H1 (cell line): Measurements from ENCODE around the gene SLC2A2. TPM values are rescaled to one million over a fixed set of nuclear protein-coding genes. Genes with fewer than 3 reads are reported as not detected.

ENCODE experiments used
- CTCF ChIA-PET: fragments of 300-600 bp; sonication (Branson Sonifier 250); formaldehyde crosslinking; loops from one replicate; lab custom pipeline; 2021; ENCODE audit not compliant: partially characterized antibody; lab: Charles Lee
- POLR2A ChIA-PET: fragments of 300-600 bp; sonication (Branson Sonifier 250); formaldehyde crosslinking; loops from one replicate; lab custom pipeline; 2021; ENCODE audit warnings: inconsistent platforms; ENCODE audit not compliant: partially characterized antibody; lab: Charles Lee
- DNase-seq, 2 experiments: peaks; one replicate each; pipeline versions ENCODE4 v3.0.0 to v3.0.0-alpha.2; 2010 to 2022; ENCODE audit warnings: low spot score in 2 of 2, low read depth in 1 of 2, mixed read lengths in 1 of 2
- FAIRE-seq: peaks from 2 replicates; lab custom pipeline; 2011; peaks lifted over from hg19 to GRCh38; lab: Jason Lieb, UNC
- H2AFZ ChIP-seq: 2 replicates; pipeline ENCODE4 v1.8.1; 2012; ENCODE audit warnings: low read length, inconsistent platforms
- H2AK5ac ChIP-seq: 2 replicates; pipeline ENCODE4 v1.6.1; 2013; ENCODE audit warnings: low read depth, low read length
- H2BK120ac ChIP-seq: replicated peaks from 2 replicates; pipeline ENCODE3; 2013; ENCODE audit warnings: low read depth, low read length, inconsistent platforms
- H2BK12ac ChIP-seq: 2 replicates; pipeline ENCODE4 v1.6.1; 2013; ENCODE audit warnings: low read depth, low read length
- H2BK15ac ChIP-seq: 2 replicates; pipeline ENCODE4 v1.6.1; 2013; ENCODE audit warnings: low read length
- H2BK20ac ChIP-seq: 2 replicates; pipeline ENCODE4 v1.6.1; 2013; ENCODE audit warnings: low read length
- H2BK5ac ChIP-seq: 2 replicates; pipeline ENCODE4 v1.6.1; 2013; ENCODE audit warnings: low read depth, low read length
- H3K14ac ChIP-seq: 2 replicates; pipeline ENCODE4 v1.6.1; 2013; ENCODE audit warnings: inconsistent platforms; ENCODE audit not compliant: insufficient read length
- H3K18ac ChIP-seq: 2 replicates; pipeline ENCODE4 v1.6.1; 2013; ENCODE audit warnings: low read length; ENCODE audit errors: extremely low read depth
- H3K23ac ChIP-seq: 2 replicates; pipeline ENCODE4 v1.6.1; 2013; ENCODE audit warnings: inconsistent platforms; ENCODE audit not compliant: insufficient read length
- H3K23me2 ChIP-seq: 2 replicates; pipeline ENCODE4 v1.6.1; 2013; ENCODE audit warnings: low read depth, low read length
- H3K27ac ChIP-seq: 2 replicates; pipeline ENCODE4 v1.6.1; 2011; ENCODE audit warnings: low read depth, low read length, inconsistent platforms
- H3K27me3 ChIP-seq, 4 experiments: replicated peaks in 1 of 4; 1 replicate in 1 of 4; 2 replicates in 3 of 4; pipeline versions ENCODE4 v1.6.1 to v1.8.1; 2011 to 2013; ENCODE audit warnings: low read length in 3 of 4, mild to moderate bottlenecking in 3 of 4, inconsistent platforms in 2 of 4, mixed read lengths in 2 of 4, moderate library complexity in 1 of 4; ENCODE audit not compliant: control insufficient read depth in 3 of 4, insufficient read depth in 3 of 4; ENCODE audit errors: extremely low read depth in 1 of 4
- H3K36me3 ChIP-seq, 4 experiments: 2 replicates each; pipeline versions ENCODE4 v1.6.1 to v1.8.1; 2011 to 2013; ENCODE audit warnings: mild to moderate bottlenecking in 4 of 4, low read length in 3 of 4, moderate library complexity in 2 of 4, control low read depth in 1 of 4, inconsistent platforms in 1 of 4; ENCODE audit not compliant: insufficient read depth in 4 of 4, control insufficient read depth in 2 of 4
- H3K4ac ChIP-seq: replicated peaks from 2 replicates; pipeline ENCODE3; 2013; ENCODE audit warnings: low read length, low read depth, mixed read lengths, inconsistent platforms; ENCODE audit not compliant: insufficient read length
- H3K4me1 ChIP-seq, 4 experiments: replicated peaks in 1 of 4; 1 replicate in 1 of 4; 2 replicates in 3 of 4; pipeline versions ENCODE4 v1.6.1 to v1.8.1; 2011 to 2013; ENCODE audit warnings: low read length in 3 of 4, inconsistent platforms in 2 of 4, mixed read lengths in 1 of 4; ENCODE audit not compliant: insufficient read depth in 4 of 4, control insufficient read depth in 3 of 4
- H3K4me2 ChIP-seq, 2 experiments: 2 replicates each; pipeline versions ENCODE4 v1.6.1 to v1.8.1; 2011 to 2013; ENCODE audit warnings: low read depth in 2 of 2, low read length in 2 of 2, control low read depth in 1 of 2, inconsistent platforms in 1 of 2, mild to moderate bottlenecking in 1 of 2; ENCODE audit not compliant: insufficient read depth in 1 of 2
- H3K4me3 ChIP-seq, 4 experiments: fragments of 200-600, 300-600 bp in 1 of 4; sonication (generic), shearing (Covaris generic), sonication (Bioruptor Twin) in 1 of 4; 2 replicates each; pipeline versions ENCODE4 v1.5.1 to v1.8.1; 2011 to 2016; ENCODE audit warnings: low read length in 4 of 4, low read depth in 3 of 4, control low read depth in 2 of 4, inconsistent platforms in 2 of 4, mild to moderate bottlenecking in 2 of 4, mixed read lengths in 1 of 4, moderate library complexity in 1 of 4; ENCODE audit not compliant: insufficient read depth in 2 of 4; ENCODE audit errors: extremely low read depth in 1 of 4
- H3K56ac ChIP-seq: replicated peaks from 2 replicates; pipeline ENCODE3; 2013; ENCODE audit warnings: low read depth, mild to moderate bottlenecking, mixed read lengths, low read length, inconsistent platforms; ENCODE audit not compliant: insufficient read length
- H3K79me1 ChIP-seq: 2 replicates; pipeline ENCODE4 v1.6.1; 2013; ENCODE audit warnings: low read depth, low read length, control low read depth
- H3K79me2 ChIP-seq, 2 experiments: 2 replicates each; pipeline versions ENCODE4 v1.6.1 to v1.8.1; 2012 to 2013; ENCODE audit warnings: low read length in 2 of 2, mild to moderate bottlenecking in 2 of 2, inconsistent platforms in 1 of 2; ENCODE audit not compliant: insufficient read depth in 2 of 2, control insufficient read depth in 1 of 2
- H3K9ac ChIP-seq, 4 experiments: replicated peaks in 1 of 4; 1 replicate in 1 of 4; 2 replicates in 3 of 4; pipeline versions ENCODE4 v1.6.1 to v1.8.1; 2011 to 2013; ENCODE audit warnings: low read depth in 3 of 4, low read length in 3 of 4, control low read depth in 2 of 4, mild to moderate bottlenecking in 2 of 4, moderate library complexity in 2 of 4, inconsistent platforms in 1 of 4; ENCODE audit errors: extremely low read depth in 1 of 4
- H3K9me3 ChIP-seq, 2 experiments: 2 replicates each; pipeline versions ENCODE4 v1.6.1 to v1.8.1; 2012 to 2013; ENCODE audit warnings: mild to moderate bottlenecking in 2 of 2, moderate library complexity in 2 of 2, control low read depth in 1 of 2, inconsistent platforms in 1 of 2, low read depth in 1 of 2, low read length in 1 of 2, mixed read lengths in 1 of 2; ENCODE audit not compliant: insufficient read depth in 2 of 2
- H4K20me1 ChIP-seq, 2 experiments: replicated peaks in 1 of 2; 2 replicates each; pipeline versions ENCODE3 to v1.8.1; 2011 to 2013; ENCODE audit warnings: inconsistent platforms in 2 of 2, low read length in 2 of 2, mild to moderate bottlenecking in 1 of 2; ENCODE audit not compliant: insufficient read depth in 2 of 2, control insufficient read depth in 1 of 2
- H4K5ac ChIP-seq: 2 replicates; pipeline ENCODE4 v1.6.1; 2013; ENCODE audit warnings: low read length, low read depth, mixed read lengths, inconsistent platforms; ENCODE audit not compliant: insufficient read length
- H4K8ac ChIP-seq: 2 replicates; pipeline ENCODE4 v1.8.0; 2013; ENCODE audit warnings: mild to moderate bottlenecking, moderate library complexity, low read length, inconsistent platforms; ENCODE audit not compliant: insufficient read depth; ENCODE audit errors: extremely low read depth
- H4K91ac ChIP-seq: replicated peaks from 2 replicates; pipeline ENCODE3; 2013; ENCODE audit warnings: low read length, mixed read lengths, inconsistent platforms; ENCODE audit not compliant: insufficient read length
- BCL11A ChIP-seq, 2 experiments: IDR thresholded peaks; one replicate each; pipeline ENCODE4 v1.6.1; 2011; ENCODE audit warnings: low read depth in 2 of 2, low read length in 2 of 2, mild to moderate bottlenecking in 2 of 2
- CBX5 ChIP-seq: fragments of 300-800, 300-1000 bp; sonication (generic); IDR thresholded peaks from 2 replicates; pipeline ENCODE4 v1.7.1; 2016; ENCODE audit warnings: antibody characterized with exemption, low read length, low read depth
- CREB1 ChIP-seq: IDR thresholded peaks from 2 replicates; pipeline ENCODE4 v1.6.1; 2012; ENCODE audit warnings: inconsistent platforms
- FOSL1 ChIP-seq: IDR thresholded peaks from 2 replicates; pipeline ENCODE4 v1.6.1; 2011; ENCODE audit warnings: mild to moderate bottlenecking, low read depth, low read length, moderate library complexity; ENCODE audit not compliant: insufficient read depth
- SUZ12 ChIP-seq: fragments of 200-600 bp; sonication (generic); IDR thresholded peaks from 2 replicates; pipeline ENCODE4 v1.6.1; 2012; ENCODE audit warnings: mild to moderate bottlenecking, inconsistent platforms, low read length, moderate library complexity, mixed read lengths
- TAF1 ChIP-seq: IDR thresholded peaks from 2 replicates; pipeline ENCODE4 v1.6.1; 2011; ENCODE audit warnings: mild to moderate bottlenecking, low read depth, low read length
- polyA plus RNA-seq, 7 experiments: library from polyadenylated mRNA; depleted of rRNA in 3 of 7; stranded (reverse) in 5 of 7; unstranded in 2 of 7; fragments of >200 nt in 5 of 7; fragments of 200-250 nt in 2 of 7; gene quantifications; 1 replicate in 5 of 7; 2 replicates in 1 of 7; 4 replicates in 1 of 7; pipeline versions ENCODE4 v1.2.1 to v1.2.3, GENCODE V29; 2011 to 2013; ENCODE audit warnings: missing spikeins in 2 of 7, mixed read lengths in 2 of 7
- total RNA-seq: library from RNA; stranded (reverse); fragmentation: NEBNext Ultra II Directional; extraction: Animal tissue kit (Norgen Biotek cat#: 25700); gene quantifications from 2 replicates; pipeline ENCODE4 v1.2.1, GENCODE V29; 2021

SLC2A2 gene
- total and polyA plus RNA-seq, 2 of the 8 experiments (the other 6 are each of a cell fraction or from before 2014, with no cell fraction given): not detected

DNA sequence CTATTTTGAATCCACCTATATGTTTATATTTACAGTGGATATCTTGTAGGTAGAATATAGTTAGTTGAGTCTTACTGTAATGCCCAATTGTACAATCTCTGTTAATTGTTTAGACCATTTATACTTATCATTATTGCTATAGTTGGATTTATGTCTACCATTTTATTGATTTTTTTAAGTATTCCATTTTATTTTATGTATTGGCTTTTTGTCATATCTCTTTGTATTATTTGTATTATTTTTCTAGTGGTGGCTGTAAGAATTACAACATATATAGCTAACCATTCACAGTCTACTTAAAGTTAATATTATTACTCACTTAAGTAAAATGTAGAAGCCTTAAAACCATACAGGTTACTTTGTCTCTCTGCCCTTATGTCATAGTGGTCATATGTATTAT is 46.1 kb downstream of the SLC2A2 start:
- Histone ChIP-seq H3K79me2 (no peaks in the 10 kb centered on the region), H3K23me2 (no peaks in the 10 kb centered on the region), H4K8ac (no peak overlapping the region), H4K20me1 (no peaks in the 10 kb centered on the region), H3K79me1 (no peaks in the 10 kb centered on the region), H3K4me3 (no peak overlapping the region), H2BK120ac (no peak overlapping the region), H2AK5ac (no peak overlapping the region), H3K18ac (no peak overlapping the region), H2BK15ac (no peak overlapping the region), H3K4ac (no peak overlapping the region), H3K4me1 (no peaks in the 10 kb centered on the region), H4K5ac (no peak overlapping the region), H4K91ac (no peak overlapping the region), H3K14ac (no peak overlapping the region), H2BK5ac (no peak overlapping the region), H3K27ac (no peak overlapping the region), H3K23ac (no peak overlapping the region), H2BK12ac (no peak overlapping the region)
- CTCF ChIA-PET: interaction anchor here (0.7 to 1.3 kb wide), 6 partner anchors 8 to 877 kb away, joined by 3 to 6 read pairs (median 3); no protein-coding TSS in a partner anchor
- FAIRE-seq: no peak
- POLR2A ChIA-PET: no interaction called here
- TF ChIP-seq FOSL1 (no peak), BCL11A (IDR thresholded peaks at IDR 0.05; ENCODE audit: low read depth in 2 of 2, low read length in 2 of 2) (no peak), CBX5 (no peak), SUZ12 (no peak), TAF1 (no peak), CREB1 (no peak)
- TF ChIP-seq, all 59 proteins: peak for 0
- Histone ChIP-seq H3K36me3 (no peaks in the 10 kb centered on the region), H3K9ac (no peak overlapping the region), H2AFZ (no peak overlapping the region), H3K27me3 (no peaks in the 10 kb centered on the region), H2BK20ac (no peak overlapping the region), H3K56ac (no peak overlapping the region), H3K4me2 (no peak overlapping the region), H3K9me3 (no peaks in the 10 kb centered on the region)
- DNase-seq: no peak
